Measurements from ENCODE around the gene CADPS2.
"Not testable (repeated sequence)": the region's sequence is repeated elsewhere in the genome, so short reads cannot be mapped to it uniquely, and the experiment has no call there.

CADPS2 gene

GRCh38 chr7:122702872-122703510 lies 183.3 kb downstream of the CADPS2 start, which contains the start of gene RNF148:
Gene RNF148, minus strand, starts transcription at chr7:122702922. Its CDS starts 172 bp downstream, at chr7:122702750.
- no peak for DNase-seq

- DNase-seq = no peak
These were observed 187.2 kb downstream of the CADPS2 start, which contains the start of gene RNF133 for GRCh38 chr7:122699017-122699416. Gene RNF133, minus strand, starts transcription at chr7:122699117. Its CDS starts 199 bp downstream, at chr7:122698918.

DNA sequence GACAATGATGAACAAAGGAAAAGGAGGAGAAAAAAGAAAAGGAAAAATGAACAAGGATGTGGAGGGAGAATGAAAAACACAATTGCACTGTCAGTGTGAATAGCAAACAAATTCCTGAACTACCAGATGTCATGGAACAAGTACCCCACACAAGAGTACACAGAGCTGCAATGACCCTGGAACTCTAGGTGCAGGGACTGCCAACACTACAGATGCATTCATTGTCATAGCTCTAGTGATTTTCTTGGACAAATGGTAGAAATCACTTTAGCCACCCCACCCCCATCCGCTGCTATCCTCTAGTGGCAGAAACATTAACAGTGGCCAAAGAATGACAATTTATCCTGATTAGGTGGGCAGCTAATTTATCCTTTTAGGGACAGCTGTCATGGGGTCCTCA lies 190.4 kb downstream of the CADPS2 start:
- no peak for DNase-seq

DNA sequence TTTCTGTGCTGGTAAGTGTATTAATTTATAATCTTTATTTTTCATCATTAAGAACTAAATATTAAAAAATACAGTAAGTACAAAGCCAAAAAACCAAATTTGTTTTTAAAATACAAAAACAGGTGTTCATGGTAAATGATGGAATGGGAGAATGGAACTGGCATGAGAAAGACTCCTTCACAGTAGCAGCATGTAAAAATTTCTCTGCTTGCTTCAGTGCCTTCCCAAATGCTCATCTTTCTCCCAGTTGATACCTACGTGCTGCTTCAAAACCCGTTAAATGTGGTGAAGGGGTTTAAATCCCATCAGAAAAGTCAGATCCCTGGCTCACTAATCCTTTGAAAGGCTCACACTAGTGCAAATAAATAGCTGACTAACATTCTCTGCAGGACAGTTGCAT lies 191.6 kb downstream of the CADPS2 start:
- DNase-seq = no peak

DNA sequence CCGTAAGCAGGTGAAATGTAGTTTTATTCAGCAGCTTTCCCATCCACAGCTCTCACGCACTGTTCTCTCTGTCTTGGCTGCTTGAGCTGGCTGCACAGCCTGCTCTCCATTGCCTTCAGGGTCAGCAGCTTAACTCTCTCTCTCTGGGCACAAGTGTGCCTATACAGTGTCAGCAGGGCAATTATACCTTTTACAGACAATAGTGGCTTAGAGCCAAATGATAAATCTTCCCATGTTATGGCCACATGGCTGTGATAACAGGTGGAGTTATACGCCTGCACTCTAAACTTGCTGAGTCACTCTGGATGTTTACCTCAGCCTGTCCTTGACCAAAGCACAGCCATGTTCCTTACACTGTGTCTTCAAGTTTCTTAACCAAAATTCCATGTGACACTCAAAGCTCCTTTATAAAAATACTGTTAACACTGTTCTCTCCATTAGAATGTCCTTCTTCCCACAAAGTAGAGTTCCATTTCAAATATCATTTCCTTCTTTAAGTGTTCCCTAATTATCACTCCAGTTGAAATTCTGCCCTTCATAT lies 193.4 kb downstream of the CADPS2 start:
- no peak for DNase-seq

- DNase-seq = no peak
These were observed 194.6 kb downstream of the CADPS2 start for GRCh38 chr7:122691569-122692235.

- no peak for DNase-seq
These were observed 196.7 kb downstream of the CADPS2 start for GRCh38 chr7:122689346-122690109.

GRCh38 chr7:122688400-122688998 lies 197.8 kb downstream of the CADPS2 start:
- DNase-seq = no peak

- DNase-seq = no peak
These were observed 199.8 kb downstream of the CADPS2 start for GRCh38 chr7:122686360-122686878.

DNA sequence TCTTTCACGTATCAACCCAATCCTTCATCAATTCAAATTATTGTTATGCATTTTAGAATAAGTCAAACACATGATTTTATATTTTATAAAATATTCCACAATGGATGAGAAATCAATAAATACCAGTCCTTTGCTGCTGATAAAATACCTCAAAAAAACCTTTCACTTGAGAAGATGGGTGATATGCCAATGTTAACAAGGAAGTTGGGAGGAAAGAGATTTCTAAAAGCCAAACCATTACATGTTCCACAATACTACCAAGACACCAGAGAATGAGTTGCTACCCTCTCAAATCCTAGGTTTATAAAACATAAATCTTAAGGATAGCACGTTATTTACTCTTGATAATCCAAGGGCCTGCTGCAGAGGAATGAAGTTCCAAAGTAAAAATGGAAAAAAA lies 201.8 kb downstream of the CADPS2 start:
- DNase-seq = no peak

GRCh38 chr7:122682815-122683550 lies 203.3 kb downstream of the CADPS2 start:
- no peak for DNase-seq

DNA sequence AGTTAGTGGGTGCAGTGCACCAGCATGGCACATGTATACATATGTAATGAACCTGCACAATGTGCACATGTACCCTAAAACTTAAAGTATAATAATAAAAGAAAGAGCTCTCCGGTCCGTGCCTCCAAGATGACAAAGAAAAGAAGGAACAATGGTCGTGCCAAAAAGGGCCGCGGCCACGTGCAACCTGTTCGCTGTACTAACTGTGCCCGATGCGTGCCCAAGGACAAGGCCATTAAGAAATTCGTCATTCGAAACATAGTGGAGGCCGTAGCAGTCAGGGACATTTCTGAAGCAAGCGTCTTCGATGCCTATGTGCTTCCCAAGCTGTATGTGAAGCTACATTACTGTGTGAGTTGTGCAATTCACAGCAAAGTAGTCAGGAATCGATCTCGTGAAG lies 205.1 kb downstream of the CADPS2 start:
- not testable (repeated sequence) for DNase-seq

GRCh38 chr7:122679813-122680212 lies 206.4 kb downstream of the CADPS2 start:
- no peak for DNase-seq

GRCh38 chr7:122679269-122679709 lies 207.0 kb downstream of the CADPS2 start:
- DNase-seq = not testable (repeated sequence)

DNA sequence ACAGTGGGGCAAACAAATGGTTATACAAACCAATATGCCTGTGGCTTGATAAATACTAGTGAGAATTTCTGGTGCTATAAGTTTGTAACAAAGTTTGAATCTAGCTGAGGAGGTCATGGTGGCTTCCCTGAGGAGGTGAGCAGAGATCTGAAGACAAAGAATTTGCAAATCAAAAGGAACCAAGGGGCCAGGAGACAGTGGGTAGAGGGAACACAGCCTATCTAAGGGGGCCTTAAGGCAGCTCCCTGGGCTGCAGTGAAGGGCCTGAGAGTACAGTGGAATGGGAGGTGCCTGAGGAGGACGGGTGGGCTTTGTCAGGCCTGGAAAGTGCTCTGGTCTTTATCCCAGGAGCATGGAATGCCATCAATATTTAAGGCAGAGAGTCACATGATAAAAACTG lies 209.1 kb downstream of the CADPS2 start:
- no peak for DNase-seq

- DNase-seq = no peak
These were observed 209.8 kb downstream of the CADPS2 start for GRCh38 chr7:122676466-122676865.

DNA sequence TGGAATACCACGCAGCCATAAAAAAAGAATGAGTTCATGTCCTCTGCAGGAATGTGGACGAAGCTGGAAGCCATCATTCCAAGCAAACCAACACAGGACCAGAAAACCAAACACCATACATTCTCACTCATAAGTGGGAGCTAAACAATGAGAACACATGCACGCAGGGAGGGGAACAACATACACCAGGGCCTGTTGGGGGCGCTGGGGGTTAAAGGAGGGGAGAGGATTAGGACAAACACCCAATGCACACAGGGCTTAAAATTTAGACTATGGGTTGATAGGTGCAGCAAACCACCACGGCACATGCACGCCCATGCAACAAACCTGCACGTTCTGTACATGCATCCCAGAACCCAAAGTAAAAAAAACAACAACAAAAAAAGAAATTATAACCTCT lies 210.6 kb downstream of the CADPS2 start:
- DNase-seq = no peak

GRCh38 chr7:122675011-122675410 lies 211.2 kb downstream of the CADPS2 start:
- DNase-seq = no peak

GRCh38 chr7:122674502-122674901 lies 211.8 kb downstream of the CADPS2 start:
- no peak for DNase-seq

DNA sequence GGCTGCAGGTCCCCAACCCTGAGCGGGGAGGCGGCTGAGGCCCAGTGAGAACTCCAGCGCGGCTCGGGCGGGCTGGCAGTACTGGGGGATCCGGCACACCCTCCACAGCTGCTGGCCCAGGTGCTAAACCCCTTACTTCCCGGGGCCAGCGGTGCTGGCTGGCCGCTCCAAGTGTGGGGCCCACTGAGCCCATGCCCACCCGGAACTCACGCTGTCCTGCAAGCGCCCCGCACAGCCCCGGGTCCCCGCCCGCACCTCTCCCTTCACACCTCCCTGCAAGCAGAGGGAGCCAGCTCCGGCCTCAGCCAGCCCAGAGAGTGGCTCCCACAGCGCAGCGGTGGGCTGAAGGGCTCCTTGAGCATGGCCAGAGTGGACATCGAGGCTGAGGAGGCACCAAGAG lies 212.3 kb downstream of the CADPS2 start:
- no peak for DNase-seq

- DNase-seq = no peak
These were observed 213.7 kb downstream of the CADPS2 start for GRCh38 chr7:122672536-122672935.

- DNase-seq = no peak
These were observed 222.5 kb downstream of the CADPS2 start for GRCh38 chr7:122663733-122664132.

Data from CD4-positive, alpha-beta T cell treated with Interleukin-17A for 4 hours (primary cell).